HG03469 (cell line): ENCODE data around the gene TRMU.
"Not testable (repeated sequence)": the region's sequence is repeated elsewhere in the genome, so short reads cannot be mapped to it uniquely, and the experiment has no call there.

Experiments used
- ATAC-seq: cut with Tn5 transposase; IDR thresholded peaks from one replicate; pipeline ENCODE4 v1.9.1; 2021; ENCODE audit warnings: mild to moderate bottlenecking, moderate library complexity, moderate number of reproducible peaks; ENCODE audit not compliant: unreplicated experiment

The TRMU gene

DNA sequence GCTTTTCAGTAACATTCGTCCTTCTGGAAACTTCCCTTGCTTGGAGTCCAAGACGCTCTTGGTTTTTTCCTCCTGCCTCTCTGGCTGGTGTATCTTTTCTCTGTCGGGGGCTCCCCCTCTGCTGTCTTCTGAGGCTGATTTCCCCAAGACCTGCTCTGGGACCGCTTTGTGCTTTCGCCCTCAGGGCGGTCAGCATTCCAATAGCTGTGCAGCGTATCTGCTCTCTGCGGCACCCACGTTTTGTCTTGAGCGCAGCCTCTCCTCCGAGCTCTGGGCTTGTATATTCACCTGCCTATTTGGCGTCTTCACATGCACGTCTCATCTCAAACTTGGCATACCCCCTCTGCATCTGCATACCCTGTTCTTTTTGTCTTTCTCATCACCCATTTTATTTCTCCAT, 36.4 kb upstream of the TRMU start:
- no peak for ATAC-seq

DNA sequence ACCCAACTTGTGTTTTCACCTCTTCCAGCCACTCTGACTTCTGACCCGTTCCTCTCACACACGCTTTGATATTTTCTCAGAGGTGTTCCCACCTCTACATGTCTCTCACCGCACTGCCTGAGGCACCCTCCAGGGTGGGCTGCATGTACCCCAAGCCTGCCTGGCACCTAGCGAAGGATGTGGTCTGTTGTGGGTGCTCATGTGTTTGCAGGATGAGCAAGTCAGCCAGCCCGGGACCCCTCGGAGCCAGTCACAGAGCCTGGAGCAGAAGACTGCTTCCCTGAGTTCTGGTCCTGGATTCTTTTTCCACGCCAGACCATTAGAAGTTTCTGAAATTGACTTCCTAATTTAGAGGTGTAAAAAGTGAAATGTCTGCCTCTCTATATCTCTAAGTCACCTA, 35.0 kb upstream of the TRMU start:
- no peak for ATAC-seq

GRCh38 chr22:46303347-46303965, 32.1 kb upstream of the TRMU start:
- no peak for ATAC-seq

GRCh38 chr22:46308283-46308988, 27.1 kb upstream of the TRMU start:
- no peak for ATAC-seq

- no peak for ATAC-seq
Observed at GRCh38 chr22:46309526-46310085, 25.9 kb upstream of the TRMU start.

GRCh38 chr22:46312056-46312455, 23.5 kb upstream of the TRMU start:
- no peak for ATAC-seq

DNA sequence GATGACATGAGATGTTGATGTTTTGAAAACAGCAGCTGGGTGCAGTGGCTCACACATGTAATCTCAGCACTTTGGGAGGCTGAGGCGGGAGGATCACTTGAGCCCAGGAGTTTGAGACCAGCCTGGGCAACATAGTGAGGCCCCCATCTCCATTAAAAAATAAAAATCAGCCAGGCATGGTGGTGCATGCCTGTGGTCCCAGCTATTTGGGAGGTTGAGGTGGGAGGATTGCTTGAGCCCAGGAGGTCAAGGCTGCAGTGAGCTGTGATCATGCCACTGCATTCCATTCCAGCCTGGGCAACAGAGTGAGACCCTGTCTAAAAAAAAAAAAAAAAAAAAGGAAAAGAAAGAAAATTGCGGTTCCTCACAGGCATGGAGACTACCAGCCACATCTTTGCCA, 22.7 kb upstream of the TRMU start:
- not testable (repeated sequence) for ATAC-seq

DNA sequence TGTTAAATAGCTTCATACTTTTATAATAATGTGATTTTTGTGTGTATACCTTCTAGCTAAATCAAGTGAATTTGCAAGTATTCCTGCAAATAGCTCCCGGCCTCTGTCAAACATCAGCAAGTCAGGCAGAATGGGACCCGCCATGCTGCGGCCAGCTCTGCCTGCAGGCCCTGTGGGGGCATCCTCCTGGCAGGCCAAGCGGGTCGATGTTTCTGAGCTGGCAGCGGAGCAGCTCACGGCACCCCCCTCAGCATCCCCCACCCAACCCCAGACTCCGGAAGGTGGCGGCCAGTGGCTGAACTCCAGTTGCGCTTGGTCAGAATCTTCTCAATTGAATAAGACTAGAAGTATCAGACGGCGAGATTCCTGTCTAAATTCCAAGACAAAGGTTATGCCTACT, 19.5 kb upstream of the TRMU start:
- no peak for ATAC-seq

GRCh38 chr22:46317646-46318045, 17.9 kb upstream of the TRMU start:
- ATAC-seq, result no peak

DNA sequence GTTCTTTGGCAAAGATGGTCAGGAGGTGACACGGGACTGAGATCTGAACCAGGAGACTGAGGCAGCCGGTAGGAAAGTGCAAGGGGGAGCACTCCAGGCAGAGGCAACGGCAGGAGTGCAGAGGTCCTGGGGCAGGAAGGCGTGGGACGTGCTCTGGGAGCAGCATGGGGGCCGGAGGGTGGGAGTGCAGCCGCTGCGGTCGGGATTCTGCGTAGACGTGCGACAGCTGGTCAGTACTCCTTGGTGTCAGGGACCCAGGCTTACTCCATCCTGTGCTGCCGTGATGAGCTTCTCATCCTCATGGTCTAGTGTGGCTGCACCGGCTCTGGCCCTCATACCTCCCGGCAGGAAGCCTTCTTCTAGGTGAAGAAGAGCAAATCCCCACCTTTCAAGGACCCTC, 16.9 kb upstream of the TRMU start:
- no peak for ATAC-seq

DNA sequence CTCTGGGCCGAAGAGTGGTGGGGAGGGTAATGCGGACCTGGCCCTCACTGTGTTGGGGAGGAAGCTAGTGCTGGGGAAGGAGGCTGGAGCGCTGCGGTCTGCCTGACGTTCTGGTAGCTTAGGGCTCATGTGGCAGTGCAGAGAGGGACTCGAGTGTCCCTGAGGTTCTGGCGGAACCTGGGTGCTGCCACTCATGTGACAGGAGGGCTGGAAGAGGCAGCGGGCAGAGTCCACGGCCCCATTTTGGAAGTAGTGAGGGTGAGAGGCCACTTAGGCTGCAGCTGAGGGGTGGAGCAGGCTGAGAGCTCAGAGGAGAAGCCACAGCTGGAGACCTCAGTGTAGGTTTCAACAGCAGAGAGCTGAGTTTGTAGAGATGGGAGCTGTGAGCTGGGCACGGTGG, 16.2 kb upstream of the TRMU start:
- no peak for ATAC-seq

- no peak for ATAC-seq
Observed at GRCh38 chr22:46320166-46320710, 15.3 kb upstream of the TRMU start.

DNA sequence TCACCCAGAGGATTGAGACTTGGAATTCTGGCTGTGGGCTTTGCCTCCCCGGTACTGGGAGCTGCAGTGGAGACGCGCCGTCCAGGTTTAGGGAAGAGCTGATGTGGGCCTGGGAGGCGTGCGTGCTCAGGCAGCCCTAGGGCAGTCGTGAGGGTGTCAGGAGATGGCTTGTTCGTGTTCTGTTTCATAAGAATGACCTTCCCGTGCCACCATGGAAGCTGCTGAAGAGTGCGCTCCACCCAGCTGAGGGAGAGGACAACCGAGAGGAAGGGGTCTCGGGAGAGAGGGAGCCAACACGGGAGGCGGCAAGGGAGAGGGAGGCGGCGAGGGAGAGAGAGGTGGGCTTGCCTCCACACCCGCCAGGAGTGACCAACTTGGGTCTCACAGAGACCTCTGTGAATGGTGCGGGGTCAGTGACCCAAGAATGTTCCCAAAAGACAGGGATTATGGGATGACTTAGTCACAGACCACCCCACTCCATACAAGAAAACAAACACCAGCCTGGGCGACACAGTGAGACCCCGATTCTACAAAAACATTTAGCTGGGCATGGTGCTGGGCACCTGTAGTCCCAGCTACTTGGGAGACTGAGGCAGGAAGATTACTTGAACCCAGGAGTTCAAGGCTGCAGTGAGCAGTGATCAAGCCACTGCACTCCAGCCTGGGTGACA, 14.7 kb upstream of the TRMU start:
- no peak for ATAC-seq

DNA sequence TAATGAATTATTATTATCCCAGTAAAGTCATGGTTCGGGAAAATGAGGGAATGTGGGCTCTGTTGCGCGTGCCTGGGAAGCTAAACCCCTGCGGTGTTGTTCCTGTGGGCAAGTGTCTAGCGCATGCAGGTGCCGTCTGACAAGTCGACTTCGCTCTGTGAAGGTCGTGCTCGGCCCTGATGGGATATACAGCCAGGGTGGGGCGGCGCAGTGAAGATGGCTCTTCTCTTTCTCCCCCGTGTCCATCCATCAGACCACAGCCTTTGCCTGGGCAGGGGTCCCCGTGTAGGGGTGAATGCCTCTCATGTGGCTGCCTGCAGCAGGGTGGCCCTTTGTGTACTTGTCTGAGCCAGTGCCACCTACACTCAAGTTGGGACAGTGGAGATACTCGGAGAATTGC, 12.8 kb upstream of the TRMU start:
- ATAC-seq, result no peak

- ATAC-seq, result no peak
Observed at GRCh38 chr22:46323162-46323561, 12.4 kb upstream of the TRMU start.

- ATAC-seq, result no peak
Observed at GRCh38 chr22:46326066-46326680, 9.3 kb upstream of the TRMU start.

DNA sequence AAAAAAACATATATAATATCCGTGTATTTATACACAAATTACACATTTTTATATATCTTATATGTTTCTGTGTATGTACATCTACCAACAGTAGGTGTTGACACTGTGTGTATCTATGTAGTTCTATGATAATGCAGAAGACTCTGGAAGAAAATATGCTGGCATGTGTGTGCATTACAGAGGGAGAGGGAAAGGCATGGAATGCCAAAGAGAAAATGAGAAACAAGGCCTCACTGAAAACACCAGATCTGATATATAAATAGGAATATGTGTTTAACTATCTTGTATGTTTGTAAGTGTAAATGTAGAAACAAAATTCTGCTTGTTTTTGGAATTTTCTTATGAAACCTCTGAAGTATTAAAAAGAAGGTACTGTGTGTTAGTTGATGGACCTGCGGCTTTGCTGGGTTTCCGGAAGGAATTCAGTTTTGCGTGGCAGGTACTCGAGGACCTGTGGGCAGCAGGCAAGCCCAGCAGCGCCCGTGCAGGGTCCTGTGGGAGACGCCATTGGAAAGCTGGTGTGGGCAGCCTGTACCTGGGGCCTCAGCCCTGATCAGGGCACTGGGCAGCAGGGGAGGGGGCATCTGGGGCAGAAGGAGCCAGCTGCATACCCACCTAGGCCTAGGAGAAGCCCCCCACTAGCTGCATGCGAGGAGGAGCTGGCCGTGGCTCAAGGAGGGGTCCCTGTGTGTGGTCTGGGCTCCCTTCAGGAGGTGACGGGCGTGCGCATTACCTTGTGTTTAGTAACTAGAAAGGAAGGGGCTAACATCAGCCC, 7.6 kb upstream of the TRMU start:
- ATAC-seq, result no peak

DNA sequence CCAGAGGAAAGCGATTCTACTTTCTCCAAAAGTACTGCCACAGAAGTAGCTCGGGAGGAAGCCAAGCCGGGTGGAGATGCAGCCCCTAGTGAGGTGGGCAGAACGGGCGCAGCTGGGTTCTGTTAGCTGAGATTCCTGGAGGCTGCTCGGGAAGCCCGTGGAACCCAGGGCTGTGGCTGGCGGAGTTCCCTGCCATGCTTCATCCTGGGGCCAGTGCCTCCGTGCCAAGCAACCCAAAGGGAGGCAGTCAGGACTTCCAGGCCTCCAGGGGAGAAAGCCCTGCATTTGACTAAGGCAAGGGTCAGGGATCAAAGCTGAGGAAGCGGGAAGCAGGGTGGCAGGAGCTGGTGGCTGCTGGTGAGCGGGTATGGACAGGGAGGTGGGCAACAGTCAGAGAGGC, 6.7 kb upstream of the TRMU start:
- ATAC-seq, result no peak

GRCh38 chr22:46329616-46330015, 5.9 kb upstream of the TRMU start:
- ATAC-seq, result no peak

DNA sequence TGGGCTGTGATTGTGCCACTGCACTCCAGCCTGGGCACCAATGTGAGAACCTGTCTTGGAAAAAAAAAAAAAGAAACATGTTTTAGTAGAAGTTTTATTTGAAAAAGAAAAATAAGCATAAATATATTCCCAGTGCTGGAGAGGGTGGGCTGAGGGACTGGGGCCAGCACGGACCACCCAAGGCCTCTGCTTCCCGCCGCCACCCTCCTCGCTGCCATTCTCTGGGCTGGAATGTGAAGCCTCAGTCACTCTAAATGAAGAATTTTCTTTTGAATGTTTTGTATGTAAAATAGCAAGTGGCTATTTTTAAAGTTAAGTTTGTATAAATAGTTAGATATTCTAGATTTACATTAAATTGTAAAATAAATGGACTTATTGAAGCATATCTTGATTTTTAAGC, 5.1 kb upstream of the TRMU start:
- no peak for ATAC-seq

DNA sequence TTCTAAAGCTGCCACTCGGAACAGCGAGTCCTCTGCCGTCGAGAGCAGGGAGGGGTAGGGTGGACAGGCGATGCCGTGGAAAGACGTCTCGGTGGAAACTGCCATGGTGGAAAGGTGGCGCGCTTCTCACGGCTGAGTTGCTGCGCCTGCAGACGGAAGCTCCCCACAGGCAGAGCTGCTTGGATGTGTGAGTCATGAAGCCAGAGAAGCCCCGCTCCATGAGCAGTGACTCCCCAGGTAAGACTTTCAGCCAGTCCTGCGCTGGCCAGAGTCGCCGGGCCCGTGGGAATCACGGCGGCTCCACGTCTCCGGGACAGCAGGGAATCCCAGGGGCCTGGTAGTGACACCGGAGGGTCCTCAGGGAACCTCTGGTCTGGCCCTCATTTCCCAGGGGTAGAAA, 4.0 kb upstream of the TRMU start:
- no peak for ATAC-seq
